IPS DF 4.7 (cell line): ENCODE data around the gene CORO2B.
"Not testable (repeated sequence)": the region's sequence is repeated elsewhere in the genome, so short reads cannot be mapped to it uniquely, and the experiment has no call there.

Experiments
- DNase-seq: peaks from one replicate; pipeline ENCODE4 v3.0.0-alpha.2; 2013; ENCODE audit warnings: low spot score; ENCODE audit errors: extremely low read depth

The CORO2B gene

GRCh38 chr15:68604840-68605478 lies 26.2 kb downstream of the CORO2B start:
- not testable (repeated sequence) for DNase-seq

- DNase-seq = no peak
Measured at GRCh38 chr15:68606375-68606774, 27.6 kb downstream of the CORO2B start.

GRCh38 chr15:68608206-68608843 lies 29.5 kb downstream of the CORO2B start:
- DNase-seq = no peak

- no peak for DNase-seq
Measured at GRCh38 chr15:68608844-68609232, 30.0 kb downstream of the CORO2B start.

GRCh38 chr15:68609629-68610028 lies 30.8 kb downstream of the CORO2B start:
- DNase-seq = no peak

- DNase-seq = no peak
Measured at GRCh38 chr15:68610825-68611224, 32.0 kb downstream of the CORO2B start.

GRCh38 chr15:68612503-68612902 lies 33.7 kb downstream of the CORO2B start:
- DNase-seq = no peak

- DNase-seq = no peak
Measured at GRCh38 chr15:68612979-68613740, 34.4 kb downstream of the CORO2B start.

GRCh38 chr15:68614286-68615035 lies 35.7 kb downstream of the CORO2B start:
- DNase-seq = no peak

- DNase-seq = no peak
Measured at GRCh38 chr15:68615301-68615700, 36.5 kb downstream of the CORO2B start.

GRCh38 chr15:68615811-68616210 lies 37.0 kb downstream of the CORO2B start:
- DNase-seq = no peak

- no peak for DNase-seq
Measured at GRCh38 chr15:68616397-68616796, 37.6 kb downstream of the CORO2B start.

GRCh38 chr15:68617001-68617400 lies 38.2 kb downstream of the CORO2B start:
- DNase-seq = no peak

- no peak for DNase-seq
Measured at GRCh38 chr15:68617777-68618176, 39.0 kb downstream of the CORO2B start.

GRCh38 chr15:68618394-68618793 lies 39.6 kb downstream of the CORO2B start:
- DNase-seq = no peak

- no peak for DNase-seq
Measured at GRCh38 chr15:68618908-68619698, 40.3 kb downstream of the CORO2B start.

- DNase-seq = no peak
Measured at GRCh38 chr15:68620721-68621527, 42.1 kb downstream of the CORO2B start.

- no peak for DNase-seq
Measured at GRCh38 chr15:68621535-68621934, 42.7 kb downstream of the CORO2B start.

- no peak for DNase-seq
Measured at GRCh38 chr15:68623301-68623892, 44.6 kb downstream of the CORO2B start.

- DNase-seq = no peak
Measured at GRCh38 chr15:68625853-68626252, 47.1 kb downstream of the CORO2B start.
